GM19397 (cell line): ENCODE results near the gene CCDC97.

Experiments
- ATAC-seq: cut with Tn5 transposase; IDR thresholded peaks from one replicate; pipeline ENCODE4 v1.9.1; 2021; ENCODE audit warnings: mild to moderate bottlenecking, moderate library complexity; ENCODE audit not compliant: unreplicated experiment

The CCDC97 gene

DNA sequence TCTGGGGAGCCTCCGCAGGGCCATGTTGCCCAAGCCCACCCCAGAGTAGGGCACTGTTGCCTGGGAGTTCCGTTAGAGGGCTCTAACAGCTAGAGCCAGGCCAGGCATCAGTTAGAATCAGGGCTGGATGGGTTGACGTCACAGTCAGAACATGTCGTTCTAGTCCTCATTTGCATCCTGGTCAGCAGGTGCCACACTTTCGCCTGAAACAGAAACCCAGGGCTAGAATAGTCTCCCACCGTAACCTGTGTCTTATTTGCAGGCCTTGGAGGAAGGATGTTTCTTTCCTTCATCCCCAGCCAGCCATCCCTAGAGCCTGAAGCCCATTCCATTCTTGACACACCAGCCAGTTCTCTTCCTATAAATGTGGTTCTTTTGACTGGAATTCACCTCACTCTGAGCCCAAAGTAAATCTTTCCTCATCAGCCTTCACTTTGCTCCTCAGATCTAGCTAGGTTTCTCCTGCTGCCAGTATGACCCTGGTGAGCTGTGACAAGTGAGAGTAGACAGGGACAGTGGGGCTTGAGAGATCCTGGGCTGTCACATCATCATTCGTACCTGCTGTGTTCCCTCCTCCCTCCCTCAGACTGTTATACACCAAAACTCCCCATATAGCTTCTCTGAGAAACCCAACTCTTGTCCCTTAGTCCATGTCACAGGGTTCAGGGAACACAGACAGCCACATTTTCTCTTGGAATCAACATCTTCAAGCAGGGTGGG is 12.2 kb upstream of the CCDC97 start:
- ATAC-seq = peak; percentile 81

GRCh38 chr19:41298348-41298964 is 11.5 kb upstream of the CCDC97 start:
- ATAC-seq = peak; percentile 25

DNA sequence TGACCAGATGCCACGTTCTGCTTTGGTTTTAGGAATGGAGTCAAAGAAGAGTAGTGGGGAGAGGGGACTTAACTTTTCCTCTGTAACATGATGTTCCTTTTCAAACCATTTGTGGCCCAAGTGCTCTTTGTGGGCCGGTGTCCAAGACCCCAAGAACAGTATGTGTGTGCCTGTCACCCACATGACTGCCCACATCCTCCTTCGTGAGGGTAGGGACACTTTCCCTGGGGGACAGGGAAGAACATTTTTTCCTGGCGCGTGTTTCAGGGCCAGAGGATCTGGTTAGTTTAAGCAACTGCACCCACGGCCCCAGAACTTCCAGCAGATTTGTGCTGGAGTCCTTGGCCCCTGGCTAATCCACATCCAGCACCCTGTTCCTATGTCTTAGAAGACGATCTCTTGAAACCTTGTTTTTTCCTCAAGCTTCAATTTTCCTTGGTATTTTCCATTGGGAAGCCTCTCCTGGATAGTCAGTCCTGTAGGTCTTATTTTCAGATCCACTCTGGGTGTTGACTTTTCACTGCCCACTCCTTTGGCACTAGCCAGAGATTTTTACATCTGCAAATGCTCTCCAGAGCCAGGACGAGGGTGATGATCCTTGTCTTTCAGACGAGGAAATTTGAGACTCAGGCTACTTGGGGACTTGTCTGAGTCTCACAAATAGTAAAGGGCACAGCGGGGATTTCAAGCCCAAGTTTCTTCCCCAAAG is 10.8 kb upstream of the CCDC97 start:
- no peak for ATAC-seq

DNA sequence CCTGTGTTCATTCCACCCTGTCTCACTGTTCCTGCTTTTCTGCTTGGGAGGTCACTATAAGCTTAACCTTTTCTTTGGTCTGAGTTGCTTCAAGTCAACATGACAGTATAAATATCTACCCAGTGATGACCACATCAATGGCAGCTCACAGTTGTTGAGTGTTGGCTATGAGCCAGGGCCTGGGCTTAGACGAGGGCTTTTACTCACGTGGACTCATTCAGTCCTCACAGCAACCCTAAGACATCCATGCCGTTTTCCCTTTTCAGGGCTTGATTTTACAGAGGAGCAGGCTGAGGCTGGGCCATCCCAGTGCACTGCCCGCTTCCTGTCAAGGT is 10.2 kb upstream of the CCDC97 start:
- ATAC-seq = no peak

DNA sequence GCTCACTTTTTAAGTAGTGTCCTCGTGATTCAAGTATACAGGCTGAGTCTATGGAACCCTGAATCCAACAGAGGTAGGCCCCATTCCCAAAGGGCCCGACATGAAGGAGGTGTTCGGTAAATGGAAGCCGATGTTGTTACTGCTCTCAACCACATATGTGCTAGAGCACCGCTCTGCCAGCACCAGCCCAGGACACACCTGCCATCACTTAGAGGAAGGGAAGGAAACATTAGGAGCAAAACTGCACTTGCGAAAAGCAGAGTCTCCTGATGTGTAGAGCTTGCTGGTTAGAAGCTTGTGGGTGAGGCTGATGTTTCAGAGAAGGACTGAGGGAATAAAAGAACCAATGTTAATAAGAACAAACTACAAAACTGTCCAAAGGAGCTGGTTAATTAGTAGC is 9.4 kb upstream of the CCDC97 start:
- ATAC-seq = no peak

DNA sequence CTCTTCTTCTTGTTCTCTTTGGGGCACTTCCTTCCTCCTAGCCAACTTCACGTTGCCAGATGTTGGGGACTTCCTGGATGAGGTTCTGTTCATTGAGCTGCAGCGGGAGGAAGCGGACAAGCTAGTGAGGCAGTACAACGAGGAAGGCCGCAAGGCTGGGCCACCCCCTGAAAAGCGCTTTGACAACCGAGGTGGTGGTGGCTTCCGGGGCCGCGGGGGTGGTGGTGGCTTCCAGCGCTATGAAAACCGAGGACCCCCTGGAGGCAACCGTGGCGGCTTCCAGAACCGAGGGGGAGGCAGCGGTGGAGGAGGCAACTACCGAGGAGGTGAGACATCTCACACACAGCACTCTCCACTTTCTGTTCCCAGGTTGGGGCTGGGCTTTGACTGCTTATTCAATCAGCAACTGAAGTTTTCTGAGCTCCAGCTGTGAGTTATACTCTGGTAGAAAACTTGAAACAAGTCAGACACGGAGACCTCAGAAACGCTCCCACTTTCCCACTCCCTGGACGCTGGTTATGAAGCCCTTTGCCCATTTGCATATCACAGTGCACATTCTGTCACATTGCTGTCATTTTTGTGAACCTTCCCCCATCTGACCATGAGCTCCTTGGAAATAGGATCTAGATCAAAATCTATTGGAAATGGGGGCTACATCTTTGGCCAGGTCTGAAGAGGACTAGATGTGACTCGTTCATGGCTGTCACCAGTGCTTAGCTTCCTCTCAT is 7.2 kb upstream of the CCDC97 start:
- no peak for ATAC-seq

GRCh38 chr19:41303954-41304353 is 6.0 kb upstream of the CCDC97 start:
- no peak for ATAC-seq

GRCh38 chr19:41304706-41305483 is 5.1 kb upstream of the CCDC97 start:
- no peak for ATAC-seq

- ATAC-seq = no peak
Observed at GRCh38 chr19:41305927-41306793, 3.8 kb upstream of the CCDC97 start.

DNA sequence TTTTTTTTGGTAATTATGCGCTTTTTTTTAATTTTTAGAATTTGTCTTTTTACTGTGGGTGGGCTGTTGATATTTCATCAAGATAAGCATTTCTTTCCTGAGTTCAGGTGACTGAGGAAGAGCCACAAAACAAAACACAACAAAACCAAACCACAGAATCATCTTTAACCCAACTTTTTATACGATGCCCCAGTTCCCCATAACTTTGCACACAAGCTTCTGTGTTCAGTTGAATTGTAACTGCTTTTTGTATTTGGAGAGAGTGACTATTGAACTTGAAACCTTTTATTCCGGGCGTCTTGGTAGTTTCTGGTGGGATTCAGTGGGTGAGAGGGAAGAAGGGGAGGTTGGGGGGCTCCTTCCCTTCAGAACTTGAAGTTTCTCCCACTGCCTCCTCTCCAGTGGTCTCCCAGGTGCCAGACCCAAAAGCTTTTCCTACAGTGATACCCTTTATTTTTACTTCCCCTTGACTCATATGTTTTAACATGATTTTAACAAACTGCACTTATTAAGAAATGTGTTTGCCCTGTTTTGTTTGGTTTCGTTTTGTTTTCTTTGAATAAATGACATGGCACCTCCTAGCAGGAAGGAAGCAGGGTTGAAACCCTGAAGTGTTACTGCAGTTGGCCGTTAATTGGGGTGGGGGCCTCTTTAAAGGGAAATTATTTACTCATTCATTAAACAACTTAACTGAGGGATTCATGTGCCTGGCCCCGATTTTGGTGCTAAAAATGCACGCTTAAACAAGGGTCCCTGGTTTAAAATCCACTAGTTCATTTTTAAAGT is 2.7 kb upstream of the CCDC97 start:
- ATAC-seq = no peak

DNA sequence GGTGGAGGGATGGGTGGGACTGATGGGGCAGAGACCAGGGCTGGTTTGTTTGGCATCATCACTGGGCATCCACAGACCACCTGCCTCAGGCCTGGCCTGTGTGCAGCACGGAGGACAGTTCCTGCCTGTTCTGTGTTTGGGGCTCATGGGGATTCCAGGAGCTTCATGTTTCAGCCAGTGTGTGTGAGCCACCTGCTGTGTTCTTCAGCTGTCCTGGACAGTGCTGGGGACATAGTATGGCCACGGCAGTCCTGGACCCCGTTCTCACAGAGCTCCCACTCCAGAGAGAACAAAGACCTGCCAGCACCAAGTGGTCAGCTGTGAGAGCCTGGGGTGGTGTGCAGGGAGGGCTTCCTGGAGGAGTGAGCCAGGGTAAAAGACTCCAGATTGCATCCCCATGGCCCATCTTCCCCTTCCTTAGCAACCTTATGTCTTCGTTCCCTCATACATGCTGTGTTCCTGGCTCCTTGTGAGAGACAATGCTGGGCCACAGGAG is 2.0 kb upstream of the CCDC97 start:
- no peak for ATAC-seq

DNA sequence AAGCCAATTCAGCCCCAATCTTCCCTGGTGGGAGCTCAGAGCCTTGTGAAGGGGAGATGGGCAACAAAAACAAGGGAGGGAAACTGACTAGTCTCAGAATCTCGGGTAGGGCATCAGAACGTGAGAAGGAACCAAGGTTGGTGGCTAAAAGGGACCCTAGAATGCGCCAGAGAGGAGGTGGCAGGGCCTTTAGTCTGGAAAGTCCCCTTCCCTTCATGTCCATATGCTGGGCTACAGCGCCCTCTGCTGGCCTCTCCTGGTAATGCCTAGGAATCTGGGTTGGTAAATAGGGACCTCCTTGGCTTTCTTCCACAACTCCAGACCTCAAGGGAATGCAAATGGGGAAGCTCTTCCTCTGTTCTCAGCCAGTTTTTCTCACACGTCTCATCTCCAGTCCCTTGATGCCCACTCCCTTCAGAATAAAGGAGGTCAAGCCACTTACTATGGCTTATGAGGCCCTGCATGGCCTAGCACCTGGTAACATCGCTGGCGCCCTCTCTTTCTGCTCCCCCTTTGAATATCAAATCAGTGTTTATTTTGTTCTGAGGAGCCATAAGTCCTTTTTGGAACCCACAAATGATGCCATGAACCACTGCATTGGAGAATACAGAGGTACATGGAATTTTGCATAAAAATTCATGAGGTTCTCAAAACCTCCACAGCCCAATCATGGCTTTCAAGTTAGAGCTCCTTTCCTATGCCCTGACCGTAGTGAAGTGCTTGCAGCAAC is 1.4 kb upstream of the CCDC97 start:
- no peak for ATAC-seq

GRCh38 chr19:41309180-41310032 is 566 bp upstream of the CCDC97 start:
- ATAC-seq = no peak

DNA sequence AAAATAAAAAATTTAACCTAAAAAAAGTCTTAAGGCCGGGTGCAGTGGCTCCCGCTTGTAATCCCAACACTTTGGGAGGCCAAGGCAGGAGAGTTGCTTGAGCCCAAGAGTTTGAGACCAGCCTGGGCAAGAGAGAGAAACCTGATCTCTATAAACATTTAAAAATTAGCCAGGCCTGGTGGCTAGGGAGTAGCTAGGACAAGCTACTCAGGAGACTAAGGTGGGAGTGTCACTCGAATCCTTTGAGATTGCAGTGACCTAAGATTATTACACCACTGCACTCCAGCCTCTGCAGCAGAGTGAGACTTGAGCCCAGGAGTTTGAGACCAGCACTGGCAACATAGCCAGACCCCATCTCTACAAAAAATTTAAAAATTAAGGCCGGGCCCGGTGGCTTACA is 1.1 kb downstream of the CCDC97 start:
- no peak for ATAC-seq

- ATAC-seq = no peak
Observed at GRCh38 chr19:41311613-41312012, 1.6 kb downstream of the CCDC97 start.

- no peak for ATAC-seq
Observed at GRCh38 chr19:41316306-41316920, 6.4 kb downstream of the CCDC97 start.
